DOHH2 (cell line): ENCODE measurements around the gene INTS3.

ENCODE experiments used
- CTCF ChIP-seq: fragments of 200-600 bp; sonication (generic); IDR thresholded peaks from one replicate; pipeline ENCODE4 v1.5.1; 2014; ENCODE audit warnings: antibody characterized with exemption, mild to moderate bottlenecking, low read depth, low read length; ENCODE audit not compliant: poor library complexity, severe bottlenecking
- EZH2phosphoT487 ChIP-seq: fragments of 200-600 bp; sonication (generic); IDR thresholded peaks from 2 replicates; pipeline ENCODE4 v1.6.1; 2017; ENCODE audit warnings: borderline replicate concordance, mild to moderate bottlenecking, antibody characterized with exemption, low read length, moderate library complexity, mixed read lengths

GRCh38 chr1:153794624-153795329, 66.9 kb downstream of the INTS3 start:
- TF ChIP-seq CTCF: no peak
- TF ChIP-seq EZH2phosphoT487: no peak
